H1 (cell line): ENCODE measurements around the gene SLC35D3. TPM values are rescaled to one million over a fixed set of nuclear protein-coding genes. Genes with fewer than 3 reads are reported as not detected.
A peak's percentile ranks its signal among the peaks of the same experiment; 100 is the strongest.

Source experiments
- CTCF ChIA-PET: fragments of 300-600 bp; sonication (Branson Sonifier 250); formaldehyde crosslinking; loops from one replicate; lab custom pipeline; 2021; ENCODE audit not compliant: partially characterized antibody; lab: Charles Lee
- POLR2A ChIA-PET: fragments of 300-600 bp; sonication (Branson Sonifier 250); formaldehyde crosslinking; loops from one replicate; lab custom pipeline; 2021; ENCODE audit warnings: inconsistent platforms; ENCODE audit not compliant: partially characterized antibody; lab: Charles Lee
- DNase-seq, 2 experiments: peaks; one replicate each; pipeline versions ENCODE4 v3.0.0 to v3.0.0-alpha.2; 2010 to 2022; ENCODE audit warnings: low spot score in 2 of 2, low read depth in 1 of 2, mixed read lengths in 1 of 2
- FAIRE-seq: peaks from 2 replicates; lab custom pipeline; 2011; peaks lifted over from hg19 to GRCh38; lab: Jason Lieb, UNC
- H2AFZ ChIP-seq: 2 replicates; pipeline ENCODE4 v1.8.1; 2012; ENCODE audit warnings: low read length, inconsistent platforms
- H2AK5ac ChIP-seq: 2 replicates; pipeline ENCODE4 v1.6.1; 2013; ENCODE audit warnings: low read depth, low read length
- H2BK120ac ChIP-seq: replicated peaks from 2 replicates; pipeline ENCODE3; 2013; ENCODE audit warnings: low read depth, low read length, inconsistent platforms
- H2BK12ac ChIP-seq: 2 replicates; pipeline ENCODE4 v1.6.1; 2013; ENCODE audit warnings: low read depth, low read length
- H2BK15ac ChIP-seq: 2 replicates; pipeline ENCODE4 v1.6.1; 2013; ENCODE audit warnings: low read length
- H2BK20ac ChIP-seq: 2 replicates; pipeline ENCODE4 v1.6.1; 2013; ENCODE audit warnings: low read length
- H2BK5ac ChIP-seq: 2 replicates; pipeline ENCODE4 v1.6.1; 2013; ENCODE audit warnings: low read depth, low read length
- H3K14ac ChIP-seq: 2 replicates; pipeline ENCODE4 v1.6.1; 2013; ENCODE audit warnings: inconsistent platforms; ENCODE audit not compliant: insufficient read length
- H3K18ac ChIP-seq: 2 replicates; pipeline ENCODE4 v1.6.1; 2013; ENCODE audit warnings: low read length; ENCODE audit errors: extremely low read depth
- H3K23ac ChIP-seq: 2 replicates; pipeline ENCODE4 v1.6.1; 2013; ENCODE audit warnings: inconsistent platforms; ENCODE audit not compliant: insufficient read length
- H3K23me2 ChIP-seq: 2 replicates; pipeline ENCODE4 v1.6.1; 2013; ENCODE audit warnings: low read depth, low read length
- H3K27ac ChIP-seq: 2 replicates; pipeline ENCODE4 v1.6.1; 2011; ENCODE audit warnings: low read depth, low read length, inconsistent platforms
- H3K27me3 ChIP-seq, 4 experiments: replicated peaks in 1 of 4; 1 replicate in 1 of 4; 2 replicates in 3 of 4; pipeline versions ENCODE4 v1.6.1 to v1.8.1; 2011 to 2013; ENCODE audit warnings: low read length in 3 of 4, mild to moderate bottlenecking in 3 of 4, inconsistent platforms in 2 of 4, mixed read lengths in 2 of 4, moderate library complexity in 1 of 4; ENCODE audit not compliant: control insufficient read depth in 3 of 4, insufficient read depth in 3 of 4; ENCODE audit errors: extremely low read depth in 1 of 4
- H3K36me3 ChIP-seq, 4 experiments: 2 replicates each; pipeline versions ENCODE4 v1.6.1 to v1.8.1; 2011 to 2013; ENCODE audit warnings: mild to moderate bottlenecking in 4 of 4, low read length in 3 of 4, moderate library complexity in 2 of 4, control low read depth in 1 of 4, inconsistent platforms in 1 of 4; ENCODE audit not compliant: insufficient read depth in 4 of 4, control insufficient read depth in 2 of 4
- H3K4ac ChIP-seq: replicated peaks from 2 replicates; pipeline ENCODE3; 2013; ENCODE audit warnings: low read length, low read depth, mixed read lengths, inconsistent platforms; ENCODE audit not compliant: insufficient read length
- H3K4me1 ChIP-seq, 4 experiments: replicated peaks in 1 of 4; 1 replicate in 1 of 4; 2 replicates in 3 of 4; pipeline versions ENCODE4 v1.6.1 to v1.8.1; 2011 to 2013; ENCODE audit warnings: low read length in 3 of 4, inconsistent platforms in 2 of 4, mixed read lengths in 1 of 4; ENCODE audit not compliant: insufficient read depth in 4 of 4, control insufficient read depth in 3 of 4
- H3K4me2 ChIP-seq, 2 experiments: 2 replicates each; pipeline versions ENCODE4 v1.6.1 to v1.8.1; 2011 to 2013; ENCODE audit warnings: low read depth in 2 of 2, low read length in 2 of 2, control low read depth in 1 of 2, inconsistent platforms in 1 of 2, mild to moderate bottlenecking in 1 of 2; ENCODE audit not compliant: insufficient read depth in 1 of 2
- H3K4me3 ChIP-seq, 4 experiments: fragments of 200-600, 300-600 bp in 1 of 4; sonication (generic), shearing (Covaris generic), sonication (Bioruptor Twin) in 1 of 4; 2 replicates each; pipeline versions ENCODE4 v1.5.1 to v1.8.1; 2011 to 2016; ENCODE audit warnings: low read length in 4 of 4, low read depth in 3 of 4, control low read depth in 2 of 4, inconsistent platforms in 2 of 4, mild to moderate bottlenecking in 2 of 4, mixed read lengths in 1 of 4, moderate library complexity in 1 of 4; ENCODE audit not compliant: insufficient read depth in 2 of 4; ENCODE audit errors: extremely low read depth in 1 of 4
- H3K56ac ChIP-seq: replicated peaks from 2 replicates; pipeline ENCODE3; 2013; ENCODE audit warnings: low read depth, mild to moderate bottlenecking, mixed read lengths, low read length, inconsistent platforms; ENCODE audit not compliant: insufficient read length
- H3K79me1 ChIP-seq: 2 replicates; pipeline ENCODE4 v1.6.1; 2013; ENCODE audit warnings: low read depth, low read length, control low read depth
- H3K79me2 ChIP-seq, 2 experiments: 2 replicates each; pipeline versions ENCODE4 v1.6.1 to v1.8.1; 2012 to 2013; ENCODE audit warnings: low read length in 2 of 2, mild to moderate bottlenecking in 2 of 2, inconsistent platforms in 1 of 2; ENCODE audit not compliant: insufficient read depth in 2 of 2, control insufficient read depth in 1 of 2
- H3K9ac ChIP-seq, 4 experiments: replicated peaks in 1 of 4; 1 replicate in 1 of 4; 2 replicates in 3 of 4; pipeline versions ENCODE4 v1.6.1 to v1.8.1; 2011 to 2013; ENCODE audit warnings: low read depth in 3 of 4, low read length in 3 of 4, control low read depth in 2 of 4, mild to moderate bottlenecking in 2 of 4, moderate library complexity in 2 of 4, inconsistent platforms in 1 of 4; ENCODE audit errors: extremely low read depth in 1 of 4
- H3K9me3 ChIP-seq, 2 experiments: 2 replicates each; pipeline versions ENCODE4 v1.6.1 to v1.8.1; 2012 to 2013; ENCODE audit warnings: mild to moderate bottlenecking in 2 of 2, moderate library complexity in 2 of 2, control low read depth in 1 of 2, inconsistent platforms in 1 of 2, low read depth in 1 of 2, low read length in 1 of 2, mixed read lengths in 1 of 2; ENCODE audit not compliant: insufficient read depth in 2 of 2
- H4K20me1 ChIP-seq, 2 experiments: replicated peaks in 1 of 2; 2 replicates each; pipeline versions ENCODE3 to v1.8.1; 2011 to 2013; ENCODE audit warnings: inconsistent platforms in 2 of 2, low read length in 2 of 2, mild to moderate bottlenecking in 1 of 2; ENCODE audit not compliant: insufficient read depth in 2 of 2, control insufficient read depth in 1 of 2
- H4K5ac ChIP-seq: 2 replicates; pipeline ENCODE4 v1.6.1; 2013; ENCODE audit warnings: low read length, low read depth, mixed read lengths, inconsistent platforms; ENCODE audit not compliant: insufficient read length
- H4K8ac ChIP-seq: 2 replicates; pipeline ENCODE4 v1.8.0; 2013; ENCODE audit warnings: mild to moderate bottlenecking, moderate library complexity, low read length, inconsistent platforms; ENCODE audit not compliant: insufficient read depth; ENCODE audit errors: extremely low read depth
- H4K91ac ChIP-seq: replicated peaks from 2 replicates; pipeline ENCODE3; 2013; ENCODE audit warnings: low read length, mixed read lengths, inconsistent platforms; ENCODE audit not compliant: insufficient read length
- WGBS, 2 experiments: shearing (Covaris generic) in 1 of 2; methylation state at CpG; one replicate each; pipeline versions ENCODE4 v1.1.6 to v1.1.7; 2013 to 2015; ENCODE audit warnings: low lambda C conversion rate in 2 of 2, mixed read lengths in 2 of 2, inconsistent platforms in 1 of 2, low coverage in 1 of 2, missing lambda C conversion rate in 1 of 2; ENCODE audit not compliant: insufficient replicate concordance in 2 of 2, insufficient coverage in 1 of 2, insufficient read length in 1 of 2; ENCODE audit errors: extremely low coverage in 1 of 2, missing lambda C conversion rate in 1 of 2; 5-methylcytosine and 5-hydroxymethylcytosine counted together
- polyA plus RNA-seq, 7 experiments: library from polyadenylated mRNA; depleted of rRNA in 3 of 7; stranded (reverse) in 5 of 7; unstranded in 2 of 7; fragments of >200 nt in 5 of 7; fragments of 200-250 nt in 2 of 7; gene quantifications; 1 replicate in 5 of 7; 2 replicates in 1 of 7; 4 replicates in 1 of 7; pipeline versions ENCODE4 v1.2.1 to v1.2.3, GENCODE V29; 2011 to 2013; ENCODE audit warnings: missing spikeins in 2 of 7, mixed read lengths in 2 of 7
- total RNA-seq: library from RNA; stranded (reverse); fragmentation: NEBNext Ultra II Directional; extraction: Animal tissue kit (Norgen Biotek cat#: 25700); gene quantifications from 2 replicates; pipeline ENCODE4 v1.2.1, GENCODE V29; 2021
- TF ChIP-seq, protein P1 (sequence below): IDR thresholded peaks from 2 replicates; pipeline ENCODE4 v1.6.1; 2011; ENCODE audit warnings: low read depth, mild to moderate bottlenecking, low read length; ENCODE audit not compliant: insufficient read depth

Gene SLC35D3
- total and polyA plus RNA-seq, 2 of the 8 experiments (the other 6 are each of a cell fraction or from before 2014, with no cell fraction given) = 0.27 to 0.39 TPM

DNA sequence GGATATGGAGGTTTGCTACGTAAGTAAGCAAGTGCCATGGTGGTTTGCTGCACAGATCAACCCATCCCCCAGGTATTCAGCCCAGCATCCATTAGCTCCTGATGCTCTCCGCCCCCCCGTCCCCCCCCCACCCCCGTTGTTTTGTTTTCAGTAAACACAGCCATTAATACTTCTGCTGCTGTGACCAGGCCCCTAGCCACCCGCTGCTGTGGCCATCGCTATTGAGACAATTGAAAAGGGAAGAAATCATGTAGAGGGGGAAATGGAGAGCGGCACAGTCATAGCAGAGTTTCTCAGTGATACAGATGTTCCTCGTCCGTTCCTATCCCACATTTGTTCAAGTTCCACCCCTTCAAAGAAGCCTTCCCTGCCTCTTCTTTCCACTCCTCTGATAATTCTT lies 24.9 kb downstream of the SLC35D3 start:
- CTCF ChIA-PET = no interaction called here
- DNase-seq = no peak

More for the DNA sequence above, 24.9 kb downstream of the SLC35D3 start:
- H3K27ac ChIP-seq = 0 out of 2 replicates have a peak overlapping the region, but pooled peaks have one; percentile 19
- H2AK5ac ChIP-seq = no peak overlapping the region
- peak overlapping the region; percentile 59 for H2BK120ac ChIP-seq
- H4K20me1 ChIP-seq = no peaks in the 10 kb centered on the region
- no peaks in the 10 kb centered on the region for H3K79me1 ChIP-seq
- H2BK20ac ChIP-seq = no peak overlapping the region
- H3K14ac ChIP-seq = no peak overlapping the region
- no peak overlapping the region for H4K8ac ChIP-seq
- H3K56ac ChIP-seq = no peak overlapping the region
- H4K91ac ChIP-seq = no peak overlapping the region
- no peak overlapping the region; the same call in 1 of the 2 replicates for H2BK12ac ChIP-seq
- H3K27me3 ChIP-seq = no peaks in the 10 kb centered on the region
- H3K9ac ChIP-seq = no peak overlapping the region
- H2BK5ac ChIP-seq = no peak overlapping the region; the same call in 1 of the 2 replicates
- POLR2A ChIA-PET = interaction anchor here (4.5 kb wide), 1 partner anchor 11 kb away, joined by 23 read pairs; no protein-coding TSS in a partner anchor
- H3K23me2 ChIP-seq = no peaks in the 10 kb centered on the region
- 0 out of 2 replicates have a peak overlapping the region, but pooled peaks have one; percentile 77 for H2AFZ ChIP-seq
- no peaks in the 10 kb centered on the region for H3K79me2 ChIP-seq
- 0 out of 4 replicates have a peak, but pooled peaks cover 0 to 2% of the 10 kb centered on the region in 2 experiments for H3K9me3 ChIP-seq
- H3K4me1 ChIP-seq = no peaks in the 10 kb centered on the region; a peak in 1 of 7 replicates
- 53% methylated on average over 7 of the region's 9 CpGs; no CpG with 5 or more reads in 1 of the 2 experiments for WGBS, 2 experiments
- no peak overlapping the region for H3K4ac ChIP-seq
- no peak overlapping the region; the same call in 1 of the 2 replicates for H3K18ac ChIP-seq
- H3K4me2 ChIP-seq = no peak overlapping the region; a peak in 1 of 4 replicates
- no peak overlapping the region for H4K5ac ChIP-seq
- no peak for FAIRE-seq
- no peak overlapping the region for H2BK15ac ChIP-seq
- no peaks in the 10 kb centered on the region for H3K36me3 ChIP-seq
- no peak overlapping the region for H3K23ac ChIP-seq
- H3K4me3 ChIP-seq = no peak overlapping the region
- TF ChIP-seq, protein P1, sequence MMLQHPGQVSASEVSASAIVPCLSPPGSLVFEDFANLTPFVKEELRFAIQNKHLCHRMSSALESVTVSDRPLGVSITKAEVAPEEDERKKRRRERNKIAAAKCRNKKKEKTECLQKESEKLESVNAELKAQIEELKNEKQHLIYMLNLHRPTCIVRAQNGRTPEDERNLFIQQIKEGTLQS = no peak
